ENCODE results near the gene DHX58. TPM values are rescaled to one million over a fixed set of nuclear protein-coding genes. Genes with fewer than 3 reads are reported as not detected.
A peak's percentile ranks its signal among the peaks of the same experiment; 100 is the strongest.

Gene DHX58
- total and polyA plus RNA-seq, 2 of the 4 experiments (the other 2 are of a cell fraction): 1.1 to 2.8 TPM

DNA sequence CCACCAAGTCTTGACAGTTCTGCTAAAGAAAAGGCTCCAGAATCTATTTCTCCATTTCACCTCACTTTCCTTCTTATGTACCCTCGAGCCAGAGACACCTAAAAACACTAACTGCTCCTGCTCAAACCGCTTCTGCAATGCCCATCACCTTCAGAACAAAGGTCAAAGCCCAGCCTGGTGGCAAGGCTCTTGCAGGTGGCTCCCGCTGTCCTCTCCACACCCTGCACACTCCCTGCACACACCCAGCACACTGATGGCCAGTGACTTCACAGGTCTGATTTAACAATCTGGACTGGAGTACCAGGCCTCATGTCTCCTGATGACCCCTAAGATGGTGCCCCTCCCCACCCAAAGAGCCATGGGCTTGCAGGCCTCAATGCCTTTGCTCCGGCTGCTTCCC, 52.3 kb downstream of the DHX58 start:
- dilution Hi-C loops (cut with HindIII; ENCODE audit: low sequenced_read_pairs, unreplicated experiment) (no loop called here), in situ Hi-C loops (cut with MboI; ENCODE audit: low sequenced_read_pairs) (no loop called here), intact Hi-C loops (cut with micrococcal nuclease) (no loop called here)
- Histone ChIP-seq H2BK20ac (ENCODE audit: low read depth, low read length) (no peak overlapping the region), H3K18ac (ENCODE audit: low read depth, low read length) (no peak overlapping the region), H3K36me3 (ENCODE audit: control insufficient read depth, insufficient read depth, low read length) (no peaks in the 10 kb centered on the region), H3K4me1 (ENCODE audit: control insufficient read depth, insufficient read depth, low read length) (no peaks in the 10 kb centered on the region), H3K9me3 (ENCODE audit: control insufficient read depth, insufficient read depth, low read length) (no peaks in the 10 kb centered on the region), H3K9ac (ENCODE audit: low read depth, low read length) (no peak overlapping the region), H3K4ac (ENCODE audit: low read depth, low read length) (no peak overlapping the region), H2BK15ac (ENCODE audit: low read depth, low read length) (no peak overlapping the region), H2BK120ac (ENCODE audit: low read depth, low read length) (no peak overlapping the region), H2AK9ac (replicated peaks; ENCODE audit: low read depth, low read length, poor library complexity) (peak overlapping the region; percentile 90), H3K4me3 (ENCODE audit: insufficient read depth, low read depth, low read length) (no peak overlapping the region), H2BK5ac (ENCODE audit: low read depth, low read length, poor library complexity, severe bottlenecking) (no peak overlapping the region), H3K14ac (replicated peaks; ENCODE audit: low read depth, low read length) (no peak overlapping the region), H4K91ac (ENCODE audit: insufficient read depth, low read depth, low read length) (no peak overlapping the region), H3K9me1 (ENCODE audit: insufficient read depth, low read length) (peaks cover 3% of the 10 kb centered on the region; the same call in 1 of the 2 replicates), H3K27me3 (ENCODE audit: control insufficient read depth, insufficient read depth, low read length) (peaks cover 52% of the 10 kb centered on the region), H3K56ac (ENCODE audit: extremely low read depth, insufficient read depth, low read length) (no peak overlapping the region), H2AK5ac (ENCODE audit: low read depth, low read length) (no peak overlapping the region), H4K20me1 (ENCODE audit: insufficient read depth, low read length) (no peaks in the 10 kb centered on the region), H3K79me1 (ENCODE audit: low read depth in 1 of 2, low read length in 2 of 2) (no peaks in the 10 kb centered on the region), H3K23ac (ENCODE audit: low read depth, low read length) (no peak overlapping the region), H3K27ac (ENCODE audit: insufficient read depth, low read length) (no peak overlapping the region), H4K8ac (ENCODE audit: low read depth in 2 of 2, low read length in 2 of 2) (no peak overlapping the region), H4K5ac (ENCODE audit: low read depth, low read length) (no peak overlapping the region), H2AFZ (replicated peaks; ENCODE audit: low read length, poor library complexity) (no peak overlapping the region), H3K4me2 (ENCODE audit: low read depth, low read length) (no peak overlapping the region)
- TF ChIP-seq, protein P1, sequence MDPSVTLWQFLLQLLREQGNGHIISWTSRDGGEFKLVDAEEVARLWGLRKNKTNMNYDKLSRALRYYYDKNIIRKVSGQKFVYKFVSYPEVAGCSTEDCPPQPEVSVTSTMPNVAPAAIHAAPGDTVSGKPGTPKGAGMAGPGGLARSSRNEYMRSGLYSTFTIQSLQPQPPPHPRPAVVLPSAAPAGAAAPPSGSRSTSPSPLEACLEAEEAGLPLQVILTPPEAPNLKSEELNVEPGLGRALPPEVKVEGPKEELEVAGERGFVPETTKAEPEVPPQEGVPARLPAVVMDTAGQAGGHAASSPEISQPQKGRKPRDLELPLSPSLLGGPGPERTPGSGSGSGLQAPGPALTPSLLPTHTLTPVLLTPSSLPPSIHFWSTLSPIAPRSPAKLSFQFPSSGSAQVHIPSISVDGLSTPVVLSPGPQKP (IDR thresholded peaks at IDR 0.05; ENCODE audit: borderline replicate concordance, low read depth, low read length): no peak
- TF ChIP-seq MAFK (IDR thresholded peaks at IDR 0.05; ENCODE audit: low read depth, low read length) (no peak), POLR2A (IDR thresholded peaks at IDR 0.05; ENCODE audit: low read depth, low read length) (no peak), SMC3 (IDR thresholded peaks at IDR 0.05; ENCODE audit: low read depth, low read length) (no peak), RCOR1 (IDR thresholded peaks at IDR 0.05; ENCODE audit: insufficient replicate concordance, low read length) (no peak), CHD1 (IDR thresholded peaks at IDR 0.05; ENCODE audit: low read depth, low read length) (no peak)
- 50% methylated on average over 2 of the region's 4 CpGs; no CpG with 5 or more reads in 1 of the 2 experiments for WGBS, 2 experiments (ENCODE audit: extremely low coverage in 2 of 2, insufficient read length in 1 of 2)
- ChIA-PET CTCF (no interaction called here), POLR2A (ENCODE audit: unreplicated experiment) (no interaction called here)
- DNase-seq: no peak
- BruUV-seq (replicated peaks): no TSS peak
- no peak for ATAC-seq (ENCODE audit: low read depth)
